Mammary epithelial cell (primary cell): ENCODE results near the gene OARD1.

Experiments
- EZH2 ChIP-seq: IDR thresholded peaks from 2 replicates; pipeline ENCODE4 v1.6.1; 2012; ENCODE audit warnings: low read length, inconsistent platforms, borderline replicate concordance
- TF ChIP-seq, protein P1 (sequence below), 2 donors: IDR thresholded peaks in 1 of 2; conservative IDR thresholded peaks in 1 of 2; 2 replicates each; pipeline ENCODE4 v1.5.1; 2011 to 2012; ENCODE audit warnings: inconsistent platforms in 2 of 2, low read length in 2 of 2, mild to moderate bottlenecking in 2 of 2, control low read depth in 1 of 2, low read depth in 1 of 2; ENCODE audit not compliant: insufficient read depth in 1 of 2; ENCODE audit errors: extremely low read depth in 1 of 2

DNA sequence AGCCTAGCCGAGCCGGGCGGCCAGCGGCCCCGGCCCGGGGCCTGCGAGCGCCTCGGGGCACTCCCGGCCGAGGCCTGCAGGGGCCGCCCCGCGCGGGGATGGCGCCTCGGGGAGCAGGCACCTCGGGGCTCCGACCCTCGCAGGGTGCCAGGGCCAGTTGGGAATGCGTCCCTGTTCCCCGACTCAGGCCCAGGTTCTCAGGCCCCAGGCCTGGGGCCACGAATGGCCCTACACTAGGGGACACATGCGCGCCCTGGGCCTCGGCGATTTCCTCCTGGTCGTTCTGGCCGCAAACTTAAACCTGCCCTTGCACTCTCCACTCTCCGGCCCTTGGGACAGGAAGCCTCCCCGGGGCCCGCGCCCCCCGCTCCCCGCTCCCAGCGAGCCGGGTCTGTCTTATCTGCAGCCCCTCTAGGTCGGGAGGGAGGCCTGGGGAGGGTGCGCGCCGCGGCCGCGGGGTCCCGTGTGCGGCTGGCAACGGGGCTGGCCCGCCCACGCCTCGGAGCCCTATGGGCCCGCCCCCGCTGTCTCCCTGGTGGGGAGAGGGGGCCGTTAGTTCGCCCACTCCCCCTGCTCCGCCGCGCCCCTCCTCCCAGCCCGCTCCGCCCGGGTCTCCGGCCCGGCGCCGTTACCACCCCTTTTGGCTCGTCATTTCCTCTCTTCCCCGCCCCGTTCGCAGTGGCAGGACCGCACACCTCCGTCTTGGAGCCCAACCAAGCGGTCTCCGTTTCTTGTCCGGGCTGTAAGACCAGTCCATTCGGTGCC lies 1.2 kb upstream of the OARD1 start:
- TF ChIP-seq, protein P1, sequence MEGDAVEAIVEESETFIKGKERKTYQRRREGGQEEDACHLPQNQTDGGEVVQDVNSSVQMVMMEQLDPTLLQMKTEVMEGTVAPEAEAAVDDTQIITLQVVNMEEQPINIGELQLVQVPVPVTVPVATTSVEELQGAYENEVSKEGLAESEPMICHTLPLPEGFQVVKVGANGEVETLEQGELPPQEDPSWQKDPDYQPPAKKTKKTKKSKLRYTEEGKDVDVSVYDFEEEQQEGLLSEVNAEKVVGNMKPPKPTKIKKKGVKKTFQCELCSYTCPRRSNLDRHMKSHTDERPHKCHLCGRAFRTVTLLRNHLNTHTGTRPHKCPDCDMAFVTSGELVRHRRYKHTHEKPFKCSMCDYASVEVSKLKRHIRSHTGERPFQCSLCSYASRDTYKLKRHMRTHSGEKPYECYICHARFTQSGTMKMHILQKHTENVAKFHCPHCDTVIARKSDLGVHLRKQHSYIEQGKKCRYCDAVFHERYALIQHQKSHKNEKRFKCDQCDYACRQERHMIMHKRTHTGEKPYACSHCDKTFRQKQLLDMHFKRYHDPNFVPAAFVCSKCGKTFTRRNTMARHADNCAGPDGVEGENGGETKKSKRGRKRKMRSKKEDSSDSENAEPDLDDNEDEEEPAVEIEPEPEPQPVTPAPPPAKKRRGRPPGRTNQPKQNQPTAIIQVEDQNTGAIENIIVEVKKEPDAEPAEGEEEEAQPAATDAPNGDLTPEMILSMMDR (conservative IDR thresholded peaks at IDR 0.05 in 1 of 2, IDR thresholded peaks at IDR 0.05 in 1 of 2; ENCODE audit: extremely low read depth in 1 of 2, insufficient read depth in 1 of 2, low read depth in 1 of 2, low read length in 2 of 2), result peak in 1 of 2 donors; percentile 25
- no peak for TF ChIP-seq EZH2
